ENCODE measurements around the gene QPRT.
"Not testable (repeated sequence)": the region's sequence is repeated elsewhere in the genome, so short reads cannot be mapped to it uniquely, and the experiment has no call there.

The QPRT gene

DNA sequence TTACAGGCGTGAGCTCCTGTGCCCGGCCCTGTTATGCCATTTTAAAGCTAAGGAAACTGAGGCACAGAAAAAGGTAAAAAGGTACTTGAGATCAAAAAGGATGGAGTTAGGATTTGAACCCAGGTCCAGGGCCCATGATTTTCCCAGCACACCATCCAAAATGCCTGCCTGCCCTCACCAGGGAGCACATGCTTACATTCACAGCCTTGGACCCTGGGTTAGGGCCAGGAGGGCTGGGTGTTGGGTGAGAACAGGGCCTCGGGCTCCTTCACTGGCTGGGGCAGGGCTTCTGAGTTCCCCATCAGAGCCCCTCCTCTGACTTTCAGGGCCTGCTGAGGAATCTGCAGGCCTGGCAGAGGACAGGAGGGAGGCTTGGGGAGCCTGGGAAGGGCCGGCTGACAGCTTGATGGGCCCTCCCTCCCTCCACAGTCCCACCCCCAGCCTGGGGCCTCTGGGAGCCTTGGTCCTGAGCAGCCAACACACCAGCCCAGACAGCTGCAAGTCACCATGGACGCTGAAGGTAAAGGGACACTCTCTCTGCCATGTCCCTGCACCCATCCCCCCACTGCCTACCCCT lies at the start of gene QPRT:
QPRT (plus strand) TSS at position 490 of the 577 bp plus-strand sequence; CDS start at position 508, 18 bp downstream.
- no peak for DNase-seq

DNA sequence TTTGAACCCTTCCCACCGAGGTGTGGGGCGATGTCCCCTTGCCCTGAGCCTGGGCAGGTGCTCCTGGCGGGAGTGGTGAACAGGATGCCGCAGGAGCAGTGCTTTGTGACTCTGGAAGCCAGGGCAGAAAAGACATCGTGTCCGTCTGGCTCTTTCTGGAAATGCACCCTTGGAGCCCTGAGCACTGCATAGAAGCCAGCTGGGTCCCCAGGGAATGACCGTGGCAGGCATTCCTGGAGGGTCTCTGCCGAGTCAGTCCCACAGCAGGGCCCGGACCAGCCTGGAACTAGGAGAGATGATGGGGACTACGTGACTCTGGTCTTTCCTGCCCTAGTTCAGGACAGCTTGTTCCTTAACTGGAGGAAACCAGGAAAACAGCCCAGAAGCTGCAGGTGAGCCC lies 49.7 kb upstream of the QPRT start:
- DNase-seq, result not testable (repeated sequence)

DNA sequence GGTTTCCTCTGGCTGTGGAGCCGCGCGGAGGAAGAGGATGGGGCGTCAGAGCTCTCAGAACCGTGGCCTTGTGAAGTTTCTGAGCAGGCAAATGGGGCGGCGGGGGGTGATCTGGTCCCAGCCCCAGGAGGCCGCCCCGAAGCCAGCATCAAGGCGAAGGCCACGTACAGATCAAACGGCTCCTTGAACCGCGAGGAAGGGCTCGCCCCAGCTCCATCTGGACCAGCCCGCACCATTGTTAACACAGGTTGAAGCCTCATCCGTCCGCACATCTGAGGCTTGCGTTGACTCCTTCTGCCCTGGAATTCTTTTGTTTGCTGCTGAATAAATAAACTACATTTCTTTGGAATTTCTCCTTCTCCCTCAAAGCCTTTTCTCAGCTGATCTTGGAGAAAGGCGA lies 47.3 kb upstream of the QPRT start:
- DNase-seq, result not testable (repeated sequence)

DNA sequence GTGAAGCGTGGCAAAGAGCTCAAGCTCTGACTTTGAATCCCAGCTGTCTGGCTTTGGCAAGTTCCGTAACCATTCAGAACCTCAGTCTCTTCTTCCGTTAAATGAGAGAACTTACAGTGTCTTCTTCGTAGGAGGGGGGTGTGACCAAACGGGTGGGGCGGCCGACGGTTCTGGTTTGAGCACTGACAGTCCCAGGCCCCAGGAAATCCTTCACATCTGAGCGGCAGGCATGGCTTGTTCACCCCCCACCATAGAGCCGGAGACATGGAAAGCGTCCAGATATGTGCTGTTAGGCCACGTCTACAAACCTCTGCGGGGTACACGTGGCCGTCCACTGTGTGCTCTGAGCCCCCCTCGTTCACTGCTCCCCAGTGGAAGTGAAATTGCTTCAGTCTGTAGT lies 43.1 kb upstream of the QPRT start:
- not testable (repeated sequence) for DNase-seq

DNA sequence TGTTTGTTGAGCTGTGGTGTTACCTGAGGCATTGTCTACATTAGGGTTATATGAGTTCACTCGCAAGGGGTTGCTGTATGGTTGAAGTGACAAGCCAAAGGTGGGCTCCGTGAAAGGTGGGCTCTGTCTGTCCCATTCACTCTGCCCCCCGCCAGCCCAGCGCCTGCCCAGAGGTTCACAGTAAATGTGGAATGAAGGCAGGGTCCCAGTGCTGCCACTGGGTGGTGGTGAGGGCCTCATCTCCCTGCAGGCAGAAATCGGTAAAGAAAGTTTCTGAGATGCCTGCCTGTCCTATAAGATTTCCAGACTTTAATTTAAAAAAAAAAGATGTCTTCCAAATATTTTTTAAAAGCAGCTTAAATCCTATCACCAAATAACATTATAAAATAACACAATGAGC lies 42.6 kb upstream of the QPRT start:
- not testable (repeated sequence) for DNase-seq

DNA sequence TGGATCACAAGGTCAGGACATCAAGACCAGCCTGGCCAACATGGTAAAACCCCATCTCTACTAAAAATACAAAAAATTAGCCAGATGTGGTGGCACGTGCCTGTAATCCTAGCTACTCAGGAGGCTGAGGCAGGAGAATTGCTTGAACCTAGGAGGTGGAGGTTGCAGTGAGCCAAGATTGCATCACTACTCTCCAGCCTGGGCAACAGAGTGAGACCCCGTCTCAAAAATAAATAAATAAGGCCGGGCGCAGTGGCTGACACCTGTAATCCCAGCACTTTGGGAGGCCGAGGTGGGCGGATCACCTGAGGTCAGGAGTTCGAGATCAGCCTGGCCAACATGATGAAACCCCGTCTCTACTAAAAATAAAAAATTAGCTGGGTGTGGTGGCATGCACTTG lies 40.2 kb upstream of the QPRT start:
- DNase-seq, result not testable (repeated sequence)

DNA sequence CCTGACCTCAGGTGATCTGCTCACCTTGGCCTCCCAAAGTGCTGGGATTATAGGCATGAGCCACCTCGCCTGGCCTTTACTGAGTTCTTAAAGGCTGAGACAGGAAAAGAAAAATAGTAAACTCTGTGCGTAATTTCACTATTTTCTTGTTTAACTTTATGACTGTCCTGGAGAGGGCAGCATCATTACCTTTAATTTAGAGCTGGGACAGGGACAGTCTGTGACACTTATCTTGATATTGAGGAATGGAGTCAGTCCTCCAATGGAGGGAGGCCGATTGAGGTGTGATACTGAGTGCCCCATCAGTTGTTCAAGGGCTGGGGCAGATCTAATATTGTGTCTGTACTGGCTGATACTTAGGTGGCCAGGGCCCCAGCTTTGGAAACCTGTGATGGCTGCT lies 37.4 kb upstream of the QPRT start:
- DNase-seq, result no peak

DNA sequence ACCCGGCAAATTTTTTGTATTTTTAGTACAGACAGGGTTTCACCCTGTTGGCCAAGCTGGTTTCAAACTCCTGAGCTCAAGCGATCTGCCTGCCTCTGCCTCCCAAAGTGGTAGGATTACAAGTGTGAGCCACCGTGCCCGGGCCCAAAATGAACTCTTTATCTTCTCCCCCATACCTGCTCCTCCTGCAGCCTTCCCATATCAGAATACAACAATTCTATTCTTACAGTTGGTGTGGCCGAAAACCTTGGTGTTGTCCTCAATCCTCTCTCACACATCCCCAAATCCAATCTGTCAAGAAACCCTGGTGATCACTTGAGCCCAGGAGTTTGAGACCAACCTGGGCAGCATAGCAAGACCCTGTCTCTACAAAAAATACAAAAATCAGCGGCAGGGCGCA lies 35.4 kb upstream of the QPRT start:
- no peak for DNase-seq

DNA sequence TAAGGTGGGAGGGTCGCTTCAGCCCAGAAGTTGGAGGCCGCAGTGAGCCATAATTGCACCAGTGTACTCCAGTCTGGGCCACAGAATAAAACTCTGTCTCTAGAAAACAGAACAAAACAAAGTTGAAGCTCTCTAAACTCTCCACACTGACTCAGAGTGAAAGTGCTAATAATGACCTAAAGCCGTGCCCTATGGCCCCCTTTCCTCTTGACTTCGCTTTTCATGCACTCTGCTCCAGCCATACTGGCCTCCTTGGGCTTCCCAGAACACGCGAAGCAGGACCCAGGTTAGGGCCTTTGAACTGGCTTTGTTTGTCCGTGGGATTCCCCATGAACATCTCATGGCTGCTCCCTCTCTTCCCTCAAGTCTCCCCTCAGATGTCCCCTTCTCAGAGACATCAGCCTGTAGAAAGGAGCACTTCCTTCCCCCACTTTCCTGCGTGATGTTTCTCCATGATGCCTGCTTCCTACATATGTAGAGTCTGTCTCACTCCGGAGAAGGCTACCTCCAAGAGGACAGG lies 34.6 kb upstream of the QPRT start:
- DNase-seq, result no peak

DNA sequence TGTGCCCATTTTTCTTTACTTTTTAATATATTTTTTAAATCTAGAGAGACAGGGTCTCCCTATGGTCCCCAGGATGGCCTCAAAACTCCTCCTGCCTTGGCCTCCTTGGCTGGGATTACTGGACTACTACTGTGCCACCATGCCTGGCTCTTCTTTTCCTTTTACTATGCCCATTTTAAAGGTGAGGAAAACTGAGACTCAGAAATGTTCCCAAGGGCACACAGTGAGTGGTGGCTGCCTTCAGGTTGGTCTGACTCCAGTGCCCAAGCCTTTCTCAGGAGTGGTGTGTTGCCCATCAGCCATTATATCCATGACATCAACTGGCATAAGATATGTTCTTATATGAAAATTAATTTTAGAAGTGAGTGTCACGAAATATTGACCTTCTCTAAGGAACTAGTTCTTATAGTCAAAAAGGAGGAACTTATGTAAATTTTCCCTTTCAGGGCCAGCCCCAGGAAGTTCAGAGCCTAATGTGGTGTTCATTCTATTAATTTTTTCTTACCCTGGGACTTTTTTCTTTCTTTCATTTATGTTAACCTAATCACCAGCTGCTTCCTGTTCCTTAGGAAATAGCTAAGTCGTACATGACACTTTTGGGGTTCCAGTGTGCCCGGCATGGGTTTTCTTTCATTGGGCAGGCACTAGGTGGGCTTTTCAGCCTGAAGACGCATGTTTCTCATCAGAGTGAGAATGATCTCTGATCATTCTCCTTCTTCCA lies 33.8 kb upstream of the QPRT start:
- no peak for DNase-seq

DNA sequence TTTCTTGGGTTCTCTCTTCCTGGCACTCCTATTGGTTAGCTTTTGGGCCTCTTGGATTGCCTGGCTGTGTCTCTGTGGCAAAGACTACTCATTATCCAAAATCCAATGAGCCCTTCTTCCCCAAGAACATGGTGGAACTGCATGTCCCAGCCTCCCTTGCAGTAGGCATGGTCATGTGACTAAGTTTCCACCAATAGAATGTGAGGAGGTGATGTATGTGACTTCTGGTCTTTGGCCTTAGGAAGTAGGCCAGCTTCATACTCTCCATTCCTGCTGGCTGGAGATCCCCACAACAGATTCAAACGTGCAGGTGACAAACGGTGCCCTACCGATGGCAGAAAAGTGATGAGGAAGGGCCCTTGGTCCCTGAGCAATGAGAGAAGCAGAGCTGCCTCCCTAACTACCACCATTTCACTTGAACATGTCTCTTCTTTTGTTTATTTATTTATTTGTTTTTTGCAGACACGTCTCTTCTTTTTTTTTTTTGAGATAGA lies 33.2 kb upstream of the QPRT start:
- no peak for DNase-seq

DNA sequence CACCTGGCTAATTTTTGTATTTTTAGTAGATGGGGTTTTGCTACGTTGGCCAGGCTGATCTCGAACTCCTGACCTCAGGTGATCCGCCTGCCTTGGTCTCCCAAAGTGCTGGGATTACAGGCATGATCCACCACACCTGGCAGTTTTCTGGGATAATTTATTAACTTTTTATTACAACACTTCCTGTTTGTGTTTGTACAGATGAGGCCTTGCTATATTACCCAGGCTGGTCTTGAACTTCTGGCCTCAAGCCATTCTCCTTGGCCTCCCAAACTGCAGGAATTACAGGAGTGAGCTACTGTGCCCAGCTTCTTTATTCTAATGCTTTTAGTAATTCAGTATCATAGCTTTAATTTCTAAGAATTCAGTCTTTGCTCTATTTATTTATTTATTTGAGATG lies 32.0 kb upstream of the QPRT start:
- DNase-seq, result no peak

DNA sequence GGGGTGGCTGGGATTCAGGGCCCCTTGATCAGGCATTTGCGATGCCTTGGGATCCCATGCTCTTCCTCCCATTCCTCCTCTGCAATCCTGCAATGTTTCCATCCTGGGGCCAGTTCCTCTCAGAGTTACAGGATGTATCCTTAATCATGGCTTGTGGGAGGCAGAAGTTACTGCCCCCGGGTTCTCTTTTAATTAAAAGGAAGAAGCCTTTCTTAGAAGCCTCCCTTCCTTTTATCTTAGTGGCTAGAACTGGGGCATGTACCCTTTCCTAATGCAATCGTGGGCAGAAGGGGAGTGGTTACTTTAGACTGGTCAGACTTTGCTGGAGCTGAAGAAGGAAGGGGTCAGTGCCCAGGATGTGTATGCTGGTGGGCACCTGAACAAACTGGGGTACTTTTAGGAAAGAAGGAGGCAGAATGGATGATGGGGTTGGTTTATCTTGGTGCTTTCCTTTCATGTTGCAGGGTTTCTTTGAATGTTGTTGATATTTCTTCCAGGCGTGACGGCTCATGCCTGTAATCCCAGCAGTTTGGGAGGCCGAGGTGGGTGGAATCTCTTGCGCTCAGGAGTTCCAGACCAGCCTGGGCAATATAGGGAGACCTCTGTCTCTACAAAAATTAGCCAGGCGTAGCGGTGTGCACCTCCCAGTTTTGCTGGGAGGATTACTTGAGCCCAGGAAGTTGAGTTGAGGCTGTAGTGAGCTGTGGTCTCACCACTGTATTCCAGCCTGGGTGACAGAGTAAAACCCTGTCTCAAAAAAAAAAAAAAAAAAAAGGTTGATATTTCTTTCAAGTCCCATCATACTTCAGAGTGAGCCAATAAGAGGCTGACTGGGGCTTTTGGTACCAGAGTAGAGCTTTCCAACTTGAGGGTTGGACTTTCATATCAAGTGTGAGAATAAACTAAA lies 29.1 kb upstream of the QPRT start:
- no peak for DNase-seq

DNA sequence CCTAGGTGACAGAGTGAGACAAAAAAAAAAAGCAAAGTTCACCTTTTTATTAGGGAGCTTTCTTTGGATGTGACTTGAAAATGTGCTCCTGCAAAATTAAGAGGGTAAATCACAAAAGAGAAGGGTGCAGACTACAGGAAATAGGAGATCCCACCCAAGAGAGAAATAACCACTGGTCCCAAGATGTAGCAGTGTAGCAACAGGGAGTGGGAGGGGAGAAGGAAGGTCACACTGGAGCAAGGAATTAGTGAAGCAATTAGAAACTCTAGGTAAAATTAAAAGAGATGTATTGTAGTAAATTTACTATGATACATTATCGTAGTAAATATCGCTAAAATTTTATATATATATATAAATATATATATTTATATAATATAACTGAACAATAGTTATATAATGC lies 28.2 kb upstream of the QPRT start:
- no peak for DNase-seq

DNA sequence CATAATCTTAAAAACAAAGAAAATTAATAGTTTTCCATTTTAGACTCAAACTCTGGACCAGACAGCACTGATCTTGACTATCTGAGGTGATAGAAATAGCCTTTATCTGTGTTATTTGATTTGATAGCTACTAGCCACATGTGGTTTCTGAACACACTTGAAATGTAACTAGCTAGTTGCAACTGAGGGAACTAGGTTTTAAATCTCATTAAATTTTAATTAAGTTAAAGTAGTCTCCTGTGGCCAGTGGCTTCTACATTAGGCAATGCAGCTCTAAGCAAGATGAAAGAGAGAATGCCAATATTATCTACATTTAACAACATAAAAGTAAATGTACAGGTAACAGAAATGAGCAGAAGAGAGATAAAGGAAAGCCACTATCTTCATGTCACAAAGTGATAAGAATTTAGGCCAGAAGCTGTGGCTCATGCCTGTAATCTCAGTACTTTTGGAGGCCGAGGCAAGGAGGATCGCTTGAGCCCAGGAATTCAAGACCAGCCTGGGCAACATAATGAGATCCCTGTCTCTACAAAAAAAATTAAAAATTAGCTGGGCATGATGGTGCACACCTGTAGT lies 27.1 kb upstream of the QPRT start:
- no peak for DNase-seq

DNA sequence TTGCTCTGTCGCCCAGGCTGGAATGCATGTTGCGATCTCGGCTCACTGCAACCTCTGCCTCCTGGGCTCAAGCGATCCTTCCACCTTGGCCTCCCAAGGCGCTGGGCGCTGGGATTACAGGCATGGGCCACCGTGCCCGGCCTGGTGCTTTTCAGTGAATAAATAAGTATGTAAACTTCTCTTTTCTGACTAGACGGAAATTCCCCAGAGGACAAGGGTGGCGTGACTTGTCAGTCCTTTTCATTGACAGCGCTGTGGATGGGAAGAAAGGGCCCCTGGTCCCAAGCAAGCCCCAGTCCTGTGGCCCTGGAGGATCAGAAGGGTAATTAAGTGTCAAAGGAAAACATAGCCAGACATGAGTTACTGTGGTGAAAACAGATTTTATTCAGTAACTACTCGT lies 25.5 kb upstream of the QPRT start:
- no peak for DNase-seq

DNA sequence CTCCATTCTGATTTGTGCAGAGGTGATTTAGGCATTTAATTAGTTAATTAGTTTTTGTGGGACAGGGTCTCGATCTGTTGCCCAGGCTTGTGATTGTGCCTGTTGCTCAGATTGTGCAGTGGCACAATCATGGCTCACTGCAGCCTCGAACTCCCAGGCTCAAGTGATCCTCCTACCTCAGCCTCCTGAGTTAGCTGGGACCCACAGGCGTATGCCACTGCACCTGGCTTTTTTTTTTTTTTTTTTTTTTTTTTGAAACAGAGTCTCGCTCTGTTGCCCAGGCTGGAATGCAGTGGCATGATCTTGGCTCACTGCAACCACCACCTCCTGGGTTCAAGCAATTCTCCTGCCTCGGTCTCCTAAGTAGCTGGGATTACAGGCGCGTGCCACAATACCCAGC lies 25.1 kb upstream of the QPRT start:
- not testable (repeated sequence) for DNase-seq

DNA sequence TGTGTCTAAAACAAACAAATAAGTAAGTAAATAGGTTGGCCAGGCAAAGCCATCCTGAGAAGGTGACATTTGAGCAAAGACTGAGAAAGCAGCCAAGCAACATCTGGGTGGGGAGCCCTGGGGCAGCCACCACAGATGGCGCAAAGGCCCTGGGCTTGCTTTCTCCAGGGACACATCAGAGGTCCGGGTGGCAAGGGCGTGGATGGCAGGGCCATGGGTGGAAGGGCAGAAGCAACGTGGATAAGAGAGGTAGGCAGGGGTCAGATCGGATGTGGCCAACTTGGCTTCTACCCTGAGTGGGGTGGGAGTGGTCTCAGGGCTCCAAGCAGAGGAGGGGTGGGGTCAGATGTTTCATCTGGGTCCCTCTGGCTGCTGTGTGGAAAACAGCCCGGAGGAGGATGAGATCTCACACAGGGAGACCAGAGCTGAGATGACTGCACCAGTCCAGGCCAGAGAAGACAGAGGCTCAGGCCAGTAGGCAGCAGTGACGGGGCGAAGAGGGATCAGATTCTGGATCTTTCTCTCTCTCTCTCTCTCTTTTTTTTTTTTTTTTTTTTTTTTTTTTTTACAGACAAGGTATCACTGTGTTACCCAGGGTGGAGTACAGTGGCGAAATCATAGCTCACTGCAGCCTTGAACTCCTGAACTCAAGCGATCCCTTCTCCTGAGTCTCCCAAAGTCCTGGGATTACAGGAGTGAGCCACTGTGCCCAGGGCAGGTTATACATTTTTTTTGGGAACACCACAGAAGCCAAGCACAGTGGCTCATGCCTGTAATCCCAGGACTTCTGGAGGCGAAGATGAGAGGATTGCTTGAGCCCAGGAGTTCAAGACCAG lies 22.1 kb upstream of the QPRT start:
- no peak for DNase-seq

DNA sequence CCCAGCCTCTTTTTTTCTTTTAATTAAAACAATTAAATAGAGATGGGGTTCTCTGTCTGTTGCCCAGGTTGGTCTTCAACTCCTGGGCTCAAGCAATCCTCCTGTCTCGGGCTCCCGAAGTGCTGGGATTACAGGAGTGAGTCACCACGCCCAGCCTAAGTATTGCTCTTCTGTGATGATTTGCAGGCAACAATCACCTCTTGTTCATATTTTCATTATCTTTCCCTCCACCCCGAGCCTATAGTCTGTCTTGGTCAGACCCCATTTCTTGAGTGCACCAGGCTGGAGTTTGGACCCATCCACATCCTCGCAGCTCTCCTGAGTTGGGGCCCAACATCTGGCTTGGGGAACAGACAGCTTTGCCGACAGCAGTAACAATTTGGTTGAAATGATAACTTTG lies 20.3 kb upstream of the QPRT start:
- no peak for DNase-seq

DNA sequence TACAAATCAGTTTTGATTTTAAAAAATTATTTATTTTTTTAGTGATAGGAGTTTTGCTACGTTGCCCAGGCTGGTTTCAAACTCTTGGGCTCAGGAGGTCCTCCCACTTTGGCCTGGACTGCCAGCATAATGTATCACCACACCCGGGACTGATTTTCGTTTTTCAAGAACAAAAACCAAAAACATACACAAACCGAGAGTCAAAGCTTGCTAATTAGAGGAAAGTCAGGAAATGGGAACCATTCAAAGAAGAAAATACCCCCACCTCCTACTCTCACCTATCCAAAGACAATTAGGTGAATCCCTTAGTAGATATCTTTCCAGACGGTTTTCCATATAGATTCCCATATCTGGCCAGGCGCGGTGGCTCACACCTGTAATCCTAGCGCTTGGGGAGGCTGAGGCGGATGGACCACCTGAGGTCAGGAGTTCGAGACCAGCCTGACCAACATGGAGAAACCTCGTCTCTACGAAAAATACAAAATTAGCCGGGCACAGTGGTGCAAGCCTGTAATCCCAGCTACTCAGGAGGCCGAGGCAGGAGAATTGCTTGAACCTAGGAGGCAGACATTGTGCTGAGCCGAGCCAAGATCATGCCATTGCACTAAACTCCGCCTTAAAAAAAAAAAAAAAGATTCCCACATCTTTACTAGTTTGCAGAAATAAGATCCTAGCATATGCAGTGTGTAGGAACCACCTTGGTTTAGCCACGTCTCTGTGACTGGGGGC lies 16.8 kb upstream of the QPRT start:
- no peak for DNase-seq

DNA sequence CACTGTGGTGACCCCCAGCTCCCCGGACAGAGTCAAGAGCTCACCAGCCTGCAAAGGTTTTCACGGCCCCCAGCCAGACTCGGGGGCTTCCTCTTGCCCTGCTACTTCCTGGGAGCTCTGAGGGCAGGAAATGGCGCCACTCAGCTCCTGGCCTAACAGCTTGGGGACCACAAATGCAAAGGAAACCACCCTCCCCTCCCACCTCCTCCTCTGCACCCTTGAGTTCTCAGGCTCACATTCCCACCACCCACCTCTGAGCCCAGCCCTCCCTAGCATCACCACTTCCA lies 16.3 kb upstream of the QPRT start:
- no peak for DNase-seq

Data from NCI-H1436 (cell line).